Fibroblast of lung (primary cell): ENCODE data around the gene BCAN.

Experiments used
- CTCF ChIP-seq, 2 donors: IDR thresholded peaks in 1 of 2; conservative IDR thresholded peaks in 1 of 2; 1 replicate in 1 of 2; 2 replicates in 1 of 2; pipeline ENCODE4 v1.5.1; 2011 to 2012; ENCODE audit warnings: low read length in 2 of 2, control low read depth in 1 of 2, inconsistent platforms in 1 of 2, low read depth in 1 of 2, mild to moderate bottlenecking in 1 of 2
- EZH2 ChIP-seq: IDR thresholded peaks from 2 replicates; pipeline ENCODE4 v1.5.1; 2012; ENCODE audit warnings: low read length, control low read depth, mild to moderate bottlenecking; ENCODE audit errors: missing control alignments

GRCh38 chr1:156684227-156684782 lies 42.4 kb downstream of the BCAN start:
- TF ChIP-seq CTCF (conservative IDR thresholded peaks at IDR 0.05 in 1 of 2, IDR thresholded peaks at IDR 0.05 in 1 of 2; ENCODE audit: low read depth in 1 of 2, low read length in 2 of 2) (no peak), EZH2 (no peak)
